H9 (cell line): ENCODE measurements around the gene DHRS1. TPM values are rescaled to one million over a fixed set of nuclear protein-coding genes. Genes with fewer than 3 reads are reported as not detected.

Experiments used
- DNase-seq: peaks from one replicate; pipeline ENCODE4 v3.0.0-alpha.2; 2017
- H2AFZ ChIP-seq: one replicate; pipeline ENCODE4 v1.6.1; 2013; ENCODE audit warnings: mild to moderate bottlenecking, low read length, control low read depth, moderate library complexity
- H2AK5ac ChIP-seq: 2 replicates; pipeline ENCODE4 v1.6.1; 2013; ENCODE audit warnings: low read length, control low read depth, mixed read lengths; ENCODE audit not compliant: insufficient read length
- H2BK120ac ChIP-seq: one replicate; pipeline ENCODE4 v1.6.1; 2013; ENCODE audit warnings: low read depth, mild to moderate bottlenecking, low read length, control low read depth, inconsistent platforms; ENCODE audit not compliant: poor library complexity, severe bottlenecking
- H2BK12ac ChIP-seq: 2 replicates; pipeline ENCODE4 v1.6.1; 2013; ENCODE audit warnings: low read length, control low read depth, mixed read lengths, low read depth; ENCODE audit not compliant: insufficient read length
- H2BK15ac ChIP-seq: 2 replicates; pipeline ENCODE4 v1.6.1; 2013; ENCODE audit warnings: low read depth, low read length, control low read depth
- H2BK20ac ChIP-seq: one replicate; pipeline ENCODE4 v1.6.1; 2013; ENCODE audit warnings: low read depth, mild to moderate bottlenecking, low read length, control low read depth, inconsistent platforms; ENCODE audit not compliant: poor library complexity, severe bottlenecking
- H2BK5ac ChIP-seq: 2 replicates; pipeline ENCODE4 v1.6.1; 2013; ENCODE audit warnings: low read length, control low read depth, mixed read lengths; ENCODE audit not compliant: insufficient read length
- H3K14ac ChIP-seq: 2 replicates; pipeline ENCODE4 v1.6.1; 2013; ENCODE audit warnings: low read length, control low read depth; ENCODE audit not compliant: insufficient read depth
- H3K18ac ChIP-seq: 2 replicates; pipeline ENCODE4 v1.6.1; 2013; ENCODE audit warnings: low read depth, mild to moderate bottlenecking, mixed read lengths, low read length, control low read depth; ENCODE audit not compliant: insufficient read length
- H3K23ac ChIP-seq: 2 replicates; pipeline ENCODE4 v1.6.1; 2013; ENCODE audit warnings: low read length, control low read depth, mixed read lengths, low read depth; ENCODE audit not compliant: insufficient read length
- H3K23me2 ChIP-seq: 2 replicates; pipeline ENCODE4 v1.6.1; 2013; ENCODE audit warnings: low read depth, mild to moderate bottlenecking, mixed read lengths, low read length, control low read depth; ENCODE audit not compliant: insufficient read length, poor library complexity, severe bottlenecking
- H3K27ac ChIP-seq: 2 replicates; pipeline ENCODE4 v1.5.1; 2013; ENCODE audit warnings: low read length, control low read depth, mixed read lengths, low read depth; ENCODE audit not compliant: insufficient read length
- H3K27me3 ChIP-seq: 2 replicates; pipeline ENCODE4 v1.6.1; 2013; ENCODE audit warnings: low read length, control low read depth, inconsistent platforms; ENCODE audit not compliant: insufficient read depth
- H3K4ac ChIP-seq: 2 replicates; pipeline ENCODE4 v1.6.1; 2013; ENCODE audit warnings: low read depth, mild to moderate bottlenecking, control low read depth, inconsistent platforms, low read length, moderate library complexity
- H3K4me1 ChIP-seq: 2 replicates; pipeline ENCODE4 v1.6.1; 2013; ENCODE audit warnings: low read length, control low read depth, inconsistent platforms; ENCODE audit not compliant: insufficient read depth
- H3K4me2 ChIP-seq: 2 replicates; pipeline ENCODE4 v1.6.1; 2013; ENCODE audit warnings: low read length, control low read depth, mixed read lengths; ENCODE audit not compliant: insufficient read length, insufficient read depth
- H3K56ac ChIP-seq: 2 replicates; pipeline ENCODE4 v1.6.1; 2013; ENCODE audit warnings: low read depth, mild to moderate bottlenecking, mixed read lengths, low read length, control low read depth; ENCODE audit not compliant: insufficient read length
- H3K79me1 ChIP-seq: 2 replicates; pipeline ENCODE4 v1.6.1; 2013; ENCODE audit warnings: low read depth, mild to moderate bottlenecking, moderate library complexity, low read length, control low read depth, inconsistent platforms; ENCODE audit not compliant: insufficient read depth, poor library complexity, severe bottlenecking
- H3K79me2 ChIP-seq: 2 replicates; pipeline ENCODE4 v1.6.1; 2013; ENCODE audit warnings: low read length, control low read depth, inconsistent platforms; ENCODE audit not compliant: insufficient read depth
- H3K9ac ChIP-seq: 2 replicates; pipeline ENCODE4 v1.6.1; 2013; ENCODE audit warnings: low read length, control low read depth, mixed read lengths; ENCODE audit not compliant: insufficient read length; ENCODE audit errors: extremely low read depth
- H3K9me3 ChIP-seq: one replicate; pipeline ENCODE4 v1.6.1; 2013; ENCODE audit warnings: low read depth, low read length, inconsistent platforms; ENCODE audit not compliant: control insufficient read depth
- H3T11ph ChIP-seq: one replicate; pipeline ENCODE4 v1.6.1; 2013; ENCODE audit warnings: mild to moderate bottlenecking, low read length, control low read depth, inconsistent platforms
- H4K20me1 ChIP-seq: one replicate; pipeline ENCODE4 v1.6.1; 2013; ENCODE audit not compliant: control insufficient read depth, insufficient read length, insufficient read depth
- H4K5ac ChIP-seq: 2 replicates; pipeline ENCODE4 v1.6.1; 2013; ENCODE audit warnings: low read depth, mild to moderate bottlenecking, mixed read lengths, low read length, control low read depth; ENCODE audit not compliant: insufficient read length
- H4K8ac ChIP-seq: replicated peaks from 2 replicates; pipeline ENCODE4 v1.6.1; 2013; ENCODE audit warnings: low read length, control low read depth, mixed read lengths, low read depth; ENCODE audit not compliant: insufficient read length
- H4K91ac ChIP-seq: 2 replicates; pipeline ENCODE4 v1.6.1; 2013; ENCODE audit warnings: low read depth, mild to moderate bottlenecking, moderate library complexity, mixed read lengths, low read length, control low read depth; ENCODE audit not compliant: insufficient read length
- H3K27ac Mint-ChIP-seq, 3 experiments: 2 replicates in 2 of 3; 3 replicates in 1 of 3; pipeline ENCODE4 v1.8.0; 2020 to 2021; ENCODE audit warnings: mixed read lengths in 3 of 3, mild to moderate bottlenecking in 1 of 3, moderate library complexity in 1 of 3
- H3K27me3 Mint-ChIP-seq: 2 replicates; pipeline ENCODE4 v1.8.0; 2021; ENCODE audit warnings: low read depth, mild to moderate bottlenecking, moderate library complexity, mixed read lengths
- H3K36me3 Mint-ChIP-seq, 3 experiments: 2 replicates in 2 of 3; 3 replicates in 1 of 3; pipeline ENCODE4 v1.8.0; 2020 to 2021; ENCODE audit warnings: low read depth in 3 of 3, mixed read lengths in 3 of 3; ENCODE audit not compliant: insufficient read depth in 1 of 3
- H3K4me1 Mint-ChIP-seq, 2 experiments: 2 replicates each; pipeline ENCODE4 v1.8.0; 2020; ENCODE audit warnings: mixed read lengths in 2 of 2
- H3K4me3 Mint-ChIP-seq, 2 experiments: 2 replicates in 1 of 2; 3 replicates in 1 of 2; pipeline ENCODE4 v1.8.0; 2020 to 2021; ENCODE audit warnings: mild to moderate bottlenecking in 2 of 2, mixed read lengths in 2 of 2, moderate library complexity in 1 of 2
- H3K9me3 Mint-ChIP-seq, 2 experiments: 2 replicates in 1 of 2; 3 replicates in 1 of 2; pipeline ENCODE4 v1.8.0; 2020; ENCODE audit warnings: mild to moderate bottlenecking in 2 of 2, mixed read lengths in 2 of 2, moderate library complexity in 1 of 2
- CTCF ChIP-seq: fragments of 200-600 bp; sonication (generic); conservative IDR thresholded peaks from 3 replicates; pipeline ENCODE4 v1.8.0; 2021; ENCODE audit warnings: antibody characterized with exemption, mild to moderate bottlenecking
- WGBS: extraction: QIAGEN DNeasy Blood & Tissue Kit; methylation state at CpG from one replicate; pipeline ENCODE4 v1.1.7; 2013; ENCODE audit warnings: missing lambda C conversion rate, low lambda C conversion rate, mixed read lengths; ENCODE audit not compliant: insufficient read length; ENCODE audit errors: extremely low coverage; 5-methylcytosine and 5-hydroxymethylcytosine counted together
- total RNA-seq: library from RNA; stranded (reverse); gene quantifications from 2 replicates; pipeline ENCODE4 v1.2.1, GENCODE V29; 2021

The DHRS1 gene
- total RNA-seq, 1 experiment from 2014 or later: 19.1 TPM

GRCh38 chr14:24343795-24344660 is 44.4 kb upstream of the DHRS1 start:
- Histone ChIP-seq H2BK20ac (no peak overlapping the region), H3K18ac (no peak overlapping the region), H3K79me2 (no peaks in the 10 kb centered on the region), H3K56ac (no peak overlapping the region), H4K20me1 (no peaks in the 10 kb centered on the region), H2BK12ac (no peak overlapping the region), H3T11ph (no peak overlapping the region), H3K79me1 (no peaks in the 10 kb centered on the region), H3K9ac (no peak overlapping the region), H3K14ac (no peak overlapping the region), H3K4ac (no peak overlapping the region), H3K27ac (no peak overlapping the region), H3K23ac (no peak overlapping the region), H2AFZ (no peak overlapping the region), H2BK5ac (no peak overlapping the region), H3K27me3 (peaks cover 18% of the 10 kb centered on the region; the same call in 1 of the 2 replicates), H3K4me2 (no peak overlapping the region), H2BK15ac (no peak overlapping the region), H3K4me1 (no peaks in the 10 kb centered on the region), H2AK5ac (no peak overlapping the region), H4K5ac (no peak overlapping the region), H3K23me2 (peaks cover 8% of the 10 kb centered on the region), H2BK120ac (no peak overlapping the region), H4K8ac (no peak overlapping the region), H4K91ac (no peak overlapping the region), H3K9me3 (no peaks in the 10 kb centered on the region)
- H3K4me1 Mint-ChIP-seq: peaks cover 9 to 11% of the 10 kb centered on the region in 2 experiments; a peak in 3 of 4 replicates
- WGBS: no CpG with 5 or more reads among the region's 7 CpGs
- no peaks in the 10 kb centered on the region for H3K36me3 Mint-ChIP-seq
- H3K9me3 Mint-ChIP-seq: no peaks in the 10 kb centered on the region
- no peak overlapping the region for H3K27ac Mint-ChIP-seq
- DNase-seq: no peak
- H3K27me3 Mint-ChIP-seq: peaks cover 85% of the 10 kb centered on the region
- H3K4me3 Mint-ChIP-seq: no peak overlapping the region
- no peak for TF ChIP-seq CTCF
